ENCODE results near the gene AIP.
A peak's percentile ranks its signal among the peaks of the same experiment; 100 is the strongest.

DNA sequence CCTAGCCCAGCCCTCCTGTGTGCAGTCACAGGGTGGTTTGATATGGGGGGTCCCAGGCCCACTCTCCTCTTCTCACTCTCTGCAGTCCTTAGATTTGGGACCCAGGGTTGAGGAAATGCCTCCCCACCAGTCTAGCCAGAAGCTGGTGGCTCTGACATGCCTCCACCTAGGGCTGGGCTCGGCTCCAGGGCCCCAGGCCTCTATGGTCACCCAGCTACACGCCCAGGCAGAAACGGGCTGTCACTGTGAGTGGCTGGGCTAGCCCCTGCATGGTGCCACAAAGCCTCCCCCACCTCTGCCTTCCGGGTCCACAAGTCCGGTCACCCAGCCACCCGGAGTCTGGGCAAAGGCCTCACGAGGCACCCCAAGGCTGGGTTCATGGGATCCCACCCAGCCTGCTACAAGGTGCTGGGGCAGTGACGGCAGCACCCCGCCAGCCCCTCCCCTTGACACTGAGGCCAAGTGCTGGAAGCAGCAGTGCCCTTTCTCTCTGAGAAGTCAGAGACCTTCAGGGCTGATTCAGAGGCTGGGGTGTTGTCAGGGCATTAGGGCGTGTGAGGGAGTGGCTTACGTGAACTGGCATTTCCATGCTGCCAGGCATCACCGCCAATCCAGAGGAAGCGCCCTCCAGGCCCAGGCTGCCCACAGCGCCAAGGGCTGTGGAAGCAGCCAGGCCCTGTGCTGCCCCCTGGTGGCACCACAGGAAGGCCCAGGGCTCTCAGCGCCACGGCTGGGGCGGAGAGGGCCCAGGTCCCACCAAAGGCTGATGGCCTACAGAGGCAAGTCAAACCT lies 23.0 kb downstream of the AIP start:
- TF ChIP-seq EZH2 (IDR thresholded peaks at IDR 0.05; ENCODE audit: low read length, unreplicated experiment) (no peak), EZH2phosphoT487 (IDR thresholded peaks at IDR 0.05; ENCODE audit: borderline replicate concordance, low read length) (no peak)
- TF ChIP-seq, protein P1, sequence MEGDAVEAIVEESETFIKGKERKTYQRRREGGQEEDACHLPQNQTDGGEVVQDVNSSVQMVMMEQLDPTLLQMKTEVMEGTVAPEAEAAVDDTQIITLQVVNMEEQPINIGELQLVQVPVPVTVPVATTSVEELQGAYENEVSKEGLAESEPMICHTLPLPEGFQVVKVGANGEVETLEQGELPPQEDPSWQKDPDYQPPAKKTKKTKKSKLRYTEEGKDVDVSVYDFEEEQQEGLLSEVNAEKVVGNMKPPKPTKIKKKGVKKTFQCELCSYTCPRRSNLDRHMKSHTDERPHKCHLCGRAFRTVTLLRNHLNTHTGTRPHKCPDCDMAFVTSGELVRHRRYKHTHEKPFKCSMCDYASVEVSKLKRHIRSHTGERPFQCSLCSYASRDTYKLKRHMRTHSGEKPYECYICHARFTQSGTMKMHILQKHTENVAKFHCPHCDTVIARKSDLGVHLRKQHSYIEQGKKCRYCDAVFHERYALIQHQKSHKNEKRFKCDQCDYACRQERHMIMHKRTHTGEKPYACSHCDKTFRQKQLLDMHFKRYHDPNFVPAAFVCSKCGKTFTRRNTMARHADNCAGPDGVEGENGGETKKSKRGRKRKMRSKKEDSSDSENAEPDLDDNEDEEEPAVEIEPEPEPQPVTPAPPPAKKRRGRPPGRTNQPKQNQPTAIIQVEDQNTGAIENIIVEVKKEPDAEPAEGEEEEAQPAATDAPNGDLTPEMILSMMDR (conservative IDR thresholded peaks at IDR 0.05; ENCODE audit: low read depth, low read length) = peak; percentile 97
